WI38 (cell line): ENCODE data around the gene RALGAPA1.

Experiments
- H3K4me3 ChIP-seq: 2 replicates; pipeline ENCODE4 v1.5.1; 2011; ENCODE audit warnings: low read depth, mild to moderate bottlenecking, control low read depth, low read length
- TF ChIP-seq, protein P1 (sequence below): IDR thresholded peaks from 2 replicates; pipeline ENCODE4 v1.5.1; 2012; ENCODE audit warnings: low read depth, mild to moderate bottlenecking, control low read depth, low read length

Gene RALGAPA1

DNA sequence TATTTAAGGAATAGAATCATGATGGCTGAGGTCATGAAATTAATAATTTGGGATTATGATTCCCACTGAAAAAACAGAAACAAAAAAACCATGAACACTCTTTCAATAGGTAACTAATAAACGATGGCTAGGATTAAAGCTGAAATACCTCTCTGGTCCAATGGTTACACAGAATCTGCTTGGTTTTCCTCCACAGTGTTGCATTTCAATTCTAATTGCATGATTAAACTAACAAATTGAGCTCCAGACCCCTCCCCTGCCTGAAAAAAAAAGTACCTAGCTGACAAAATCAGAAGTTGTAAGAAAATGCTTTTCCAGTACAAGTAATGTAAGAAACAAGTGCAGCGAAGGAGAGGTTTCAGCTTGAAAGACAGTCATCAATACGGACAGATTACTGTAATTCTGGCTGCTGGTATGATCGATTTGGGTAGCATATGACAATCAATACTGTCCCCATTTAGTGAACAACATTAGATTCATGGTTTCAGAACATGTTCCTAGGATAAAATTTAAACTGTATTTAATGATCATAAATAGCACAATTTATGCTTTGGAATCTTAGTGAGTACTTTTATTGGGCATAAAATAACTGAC, 243.1 kb downstream of the RALGAPA1 start:
- H3K4me3 ChIP-seq, result no peak overlapping the region
- TF ChIP-seq, protein P1, sequence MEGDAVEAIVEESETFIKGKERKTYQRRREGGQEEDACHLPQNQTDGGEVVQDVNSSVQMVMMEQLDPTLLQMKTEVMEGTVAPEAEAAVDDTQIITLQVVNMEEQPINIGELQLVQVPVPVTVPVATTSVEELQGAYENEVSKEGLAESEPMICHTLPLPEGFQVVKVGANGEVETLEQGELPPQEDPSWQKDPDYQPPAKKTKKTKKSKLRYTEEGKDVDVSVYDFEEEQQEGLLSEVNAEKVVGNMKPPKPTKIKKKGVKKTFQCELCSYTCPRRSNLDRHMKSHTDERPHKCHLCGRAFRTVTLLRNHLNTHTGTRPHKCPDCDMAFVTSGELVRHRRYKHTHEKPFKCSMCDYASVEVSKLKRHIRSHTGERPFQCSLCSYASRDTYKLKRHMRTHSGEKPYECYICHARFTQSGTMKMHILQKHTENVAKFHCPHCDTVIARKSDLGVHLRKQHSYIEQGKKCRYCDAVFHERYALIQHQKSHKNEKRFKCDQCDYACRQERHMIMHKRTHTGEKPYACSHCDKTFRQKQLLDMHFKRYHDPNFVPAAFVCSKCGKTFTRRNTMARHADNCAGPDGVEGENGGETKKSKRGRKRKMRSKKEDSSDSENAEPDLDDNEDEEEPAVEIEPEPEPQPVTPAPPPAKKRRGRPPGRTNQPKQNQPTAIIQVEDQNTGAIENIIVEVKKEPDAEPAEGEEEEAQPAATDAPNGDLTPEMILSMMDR, result no peak

- H3K4me3 ChIP-seq, result no peak overlapping the region
- TF ChIP-seq, protein P1, result no peak
These were observed 250.4 kb downstream of the RALGAPA1 start for GRCh38 chr14:35558680-35559079.

DNA sequence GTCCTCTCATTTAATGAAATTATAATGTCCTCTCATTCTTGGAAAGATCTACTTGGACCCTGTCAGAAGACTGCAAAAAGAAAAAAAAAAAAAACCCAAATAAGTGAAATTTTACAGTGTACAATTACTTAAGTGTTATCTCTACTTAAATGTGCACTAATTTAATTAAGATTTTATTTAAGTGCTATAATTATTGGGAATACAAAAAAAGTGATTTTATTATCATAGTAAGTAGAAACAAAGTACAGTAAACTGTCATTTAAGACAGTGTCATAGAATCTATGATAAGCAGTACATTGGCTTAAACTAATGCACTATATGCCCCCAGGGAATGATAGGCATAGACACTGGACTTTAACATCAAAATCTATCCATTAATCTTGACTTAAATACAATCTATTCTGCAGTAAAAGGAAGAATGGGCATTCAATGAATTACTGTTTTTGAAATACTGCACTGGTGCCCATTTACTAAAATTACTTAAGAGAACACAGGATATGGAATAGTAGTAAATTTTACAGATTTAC, 251.8 kb downstream of the RALGAPA1 start:
- no peak overlapping the region for H3K4me3 ChIP-seq
- TF ChIP-seq, protein P1, result no peak

DNA sequence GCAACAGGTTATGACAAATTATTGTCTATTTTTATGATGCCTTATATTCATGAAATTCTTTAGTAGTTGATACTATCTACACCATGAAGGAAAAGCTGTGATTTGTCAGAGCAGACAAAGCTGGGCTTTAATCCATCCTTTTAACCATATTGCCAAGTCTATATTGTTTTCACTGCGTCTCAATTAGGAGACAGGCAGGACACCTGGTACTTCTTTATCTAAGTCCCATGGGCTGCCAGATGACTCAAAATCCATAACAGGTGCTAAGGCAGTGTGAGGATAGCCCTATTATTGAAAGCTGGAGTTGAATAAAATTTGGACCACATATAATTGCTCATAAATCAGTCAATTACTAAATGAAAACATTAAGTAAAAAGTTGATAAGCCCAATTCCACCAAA, 252.5 kb downstream of the RALGAPA1 start:
- TF ChIP-seq, protein P1, result no peak
- no peak overlapping the region for H3K4me3 ChIP-seq

DNA sequence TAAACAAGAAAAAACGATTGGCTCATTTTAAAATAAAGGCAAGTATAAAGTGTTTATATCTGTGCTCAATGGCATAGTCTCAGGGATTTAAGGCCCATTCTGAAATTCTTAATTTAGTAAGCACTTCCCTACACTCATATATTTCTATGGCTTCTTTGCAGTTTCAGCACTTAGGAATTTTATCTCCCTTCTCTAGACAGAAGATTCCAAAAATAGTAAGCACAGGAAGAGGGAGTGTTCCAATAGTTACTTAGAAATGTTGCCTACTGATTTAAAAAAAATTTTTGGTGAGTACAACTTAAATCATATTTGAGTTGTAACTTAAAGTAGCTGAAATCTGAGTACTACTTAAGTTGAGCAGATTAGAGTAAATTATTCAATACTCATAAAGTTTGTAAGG, 255.3 kb downstream of the RALGAPA1 start:
- TF ChIP-seq, protein P1, result no peak

GRCh38 chr14:35551081-35551480, 258.0 kb downstream of the RALGAPA1 start:
- H3K4me3 ChIP-seq, result no peak overlapping the region
- TF ChIP-seq, protein P1, result no peak

More for the DNA sequence above, 255.3 kb downstream of the RALGAPA1 start:
- H3K4me3 ChIP-seq, result no peak overlapping the region

- TF ChIP-seq, protein P1, result no peak
- no peak overlapping the region for H3K4me3 ChIP-seq
These were observed 259.5 kb downstream of the RALGAPA1 start for GRCh38 chr14:35549551-35549950.
